GM23338 (cell line): Measurements from ENCODE around the gene CNTNAP2. TPM values are rescaled to one million over a fixed set of nuclear protein-coding genes. Genes with fewer than 3 reads are reported as not detected.

ENCODE experiments used
- ETS1 ChIP-seq: IDR thresholded peaks from 2 replicates; pipeline ENCODE4 v1.6.1; 2016; ENCODE audit warnings: antibody characterized with exemption
- EZH2phosphoT487 ChIP-seq: fragments of 200-600 bp; sonication (generic); IDR thresholded peaks from one replicate; pipeline ENCODE4 v1.8.1; 2018; ENCODE audit warnings: antibody characterized with exemption; ENCODE audit not compliant: unreplicated experiment
- NANOG ChIP-seq: IDR thresholded peaks from 2 replicates; pipeline ENCODE4 v1.6.1; 2016; ENCODE audit warnings: antibody characterized with exemption, borderline replicate concordance
- REST ChIP-seq: IDR thresholded peaks from one replicate; pipeline ENCODE4 v1.6.1; 2018; ENCODE audit warnings: antibody characterized with exemption; ENCODE audit not compliant: unreplicated experiment
- ZNF114 ChIP-seq: fragments of 250-450 bp; sonication (Bioruptor Pico); IDR thresholded peaks from 2 replicates; pipeline ENCODE4 v1.5.0; 2020; ENCODE audit warnings: mild to moderate bottlenecking, moderate library complexity
- ZNF331 ChIP-seq: fragments of 250-450 bp; sonication (Bioruptor Pico); IDR thresholded peaks from 2 replicates; pipeline ENCODE4 v1.5.0; 2020; ENCODE audit warnings: low read depth, mild to moderate bottlenecking, moderate library complexity
- ZNF462 ChIP-seq: fragments of 250-450 bp; sonication (Bioruptor Pico); IDR thresholded peaks from 2 replicates; pipeline ENCODE4 v1.5.0; 2020; ENCODE audit warnings: mild to moderate bottlenecking, moderate library complexity
- polyA plus RNA-seq: library from polyadenylated mRNA; unstranded; fragments of >200 nt; fragmentation: Nextera tagmentation; extraction: Ambion mirVana; gene quantifications from 2 replicates; pipeline ENCODE4 v1.2.1, GENCODE V29; 2016
- total RNA-seq: library from RNA; depleted of rRNA; stranded (reverse); fragments of >200 nt; shearing (Covaris generic); gene quantifications from 2 replicates; pipeline ENCODE4 v1.2.3, GENCODE V29; 2014

The CNTNAP2 gene
- total and polyA plus RNA-seq, 2 experiments from 2014 or later, result 38.2 to 61.3 TPM

GRCh38 chr7:147041438-147041837 lies 924.8 kb downstream of the CNTNAP2 start (continued):
- TF ChIP-seq ZNF462 (CRISPR knock-in tag) (no peak), ZNF114 (no peak), ZNF331 (CRISPR knock-in tag) (no peak), ETS1 (no peak), EZH2phosphoT487 (no peak), NANOG (no peak), REST (no peak)
